ENCODE measurements around the gene PLCB1. TPM values are rescaled to one million over a fixed set of nuclear protein-coding genes. Genes with fewer than 3 reads are reported as not detected.

The PLCB1 gene
- total and polyA plus RNA-seq, 4 donors: 1.6 to 43.8 (median 6.1) TPM

DNA sequence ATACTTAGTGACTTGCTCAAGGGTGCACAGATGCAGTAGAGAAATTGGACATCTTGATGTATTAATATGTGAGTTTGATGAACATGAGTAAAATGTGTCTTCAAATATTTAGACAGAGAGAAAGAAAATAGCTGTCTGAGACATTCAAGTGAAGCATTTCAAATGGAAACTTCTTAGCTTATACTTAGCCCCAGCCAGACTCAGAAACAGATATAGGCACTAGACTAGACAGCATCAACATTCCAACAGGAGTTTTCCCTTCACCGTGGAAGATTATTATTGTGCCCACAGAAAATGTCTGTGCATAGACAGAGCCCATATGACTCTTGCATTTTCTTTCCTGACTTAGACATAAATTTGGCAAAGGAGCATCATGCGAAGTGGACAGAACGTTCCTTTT lies 443.0 kb downstream of the PLCB1 start:
- Histone ChIP-seq H3K9me3 (ENCODE audit: control insufficient read depth in 4 of 4, insufficient read depth in 3 of 4, low read length in 3 of 4) (no peaks in the 10 kb centered on the region), H3K27me3 (ENCODE audit: control insufficient read depth in 3 of 3, insufficient read depth in 3 of 3, low read length in 2 of 3) (no peaks in the 10 kb centered on the region), H3K27ac (ENCODE audit: low read depth in 1 of 2, low read length in 1 of 2) (no peak overlapping the region), H3K9ac (ENCODE audit: insufficient read depth in 1 of 2, low read length in 2 of 2) (no peak overlapping the region), H3K36me3 (ENCODE audit: control insufficient read depth in 4 of 4, insufficient read depth in 4 of 4, low read length in 4 of 4) (no peaks in the 10 kb centered on the region), H3K4me1 (ENCODE audit: control insufficient read depth in 5 of 5, insufficient read depth in 5 of 5, low read length in 5 of 5) (peaks cover 0 to 2% (median 0%) of the 10 kb centered on the region in 5 donors), H3K4me3 (no peak overlapping the region)
- TF ChIP-seq, protein P1, sequence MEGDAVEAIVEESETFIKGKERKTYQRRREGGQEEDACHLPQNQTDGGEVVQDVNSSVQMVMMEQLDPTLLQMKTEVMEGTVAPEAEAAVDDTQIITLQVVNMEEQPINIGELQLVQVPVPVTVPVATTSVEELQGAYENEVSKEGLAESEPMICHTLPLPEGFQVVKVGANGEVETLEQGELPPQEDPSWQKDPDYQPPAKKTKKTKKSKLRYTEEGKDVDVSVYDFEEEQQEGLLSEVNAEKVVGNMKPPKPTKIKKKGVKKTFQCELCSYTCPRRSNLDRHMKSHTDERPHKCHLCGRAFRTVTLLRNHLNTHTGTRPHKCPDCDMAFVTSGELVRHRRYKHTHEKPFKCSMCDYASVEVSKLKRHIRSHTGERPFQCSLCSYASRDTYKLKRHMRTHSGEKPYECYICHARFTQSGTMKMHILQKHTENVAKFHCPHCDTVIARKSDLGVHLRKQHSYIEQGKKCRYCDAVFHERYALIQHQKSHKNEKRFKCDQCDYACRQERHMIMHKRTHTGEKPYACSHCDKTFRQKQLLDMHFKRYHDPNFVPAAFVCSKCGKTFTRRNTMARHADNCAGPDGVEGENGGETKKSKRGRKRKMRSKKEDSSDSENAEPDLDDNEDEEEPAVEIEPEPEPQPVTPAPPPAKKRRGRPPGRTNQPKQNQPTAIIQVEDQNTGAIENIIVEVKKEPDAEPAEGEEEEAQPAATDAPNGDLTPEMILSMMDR (IDR thresholded peaks at IDR 0.05; ENCODE audit: control extremely low read depth, extremely low read depth): no peak
- no peak for ATAC-seq (ENCODE audit: insufficient read depth, low FRiP score)
- WGBS, 2 donors: 88 to 93% methylated on average over 3 of the region's 3 CpGs
- no peak for DNase-seq

DNA sequence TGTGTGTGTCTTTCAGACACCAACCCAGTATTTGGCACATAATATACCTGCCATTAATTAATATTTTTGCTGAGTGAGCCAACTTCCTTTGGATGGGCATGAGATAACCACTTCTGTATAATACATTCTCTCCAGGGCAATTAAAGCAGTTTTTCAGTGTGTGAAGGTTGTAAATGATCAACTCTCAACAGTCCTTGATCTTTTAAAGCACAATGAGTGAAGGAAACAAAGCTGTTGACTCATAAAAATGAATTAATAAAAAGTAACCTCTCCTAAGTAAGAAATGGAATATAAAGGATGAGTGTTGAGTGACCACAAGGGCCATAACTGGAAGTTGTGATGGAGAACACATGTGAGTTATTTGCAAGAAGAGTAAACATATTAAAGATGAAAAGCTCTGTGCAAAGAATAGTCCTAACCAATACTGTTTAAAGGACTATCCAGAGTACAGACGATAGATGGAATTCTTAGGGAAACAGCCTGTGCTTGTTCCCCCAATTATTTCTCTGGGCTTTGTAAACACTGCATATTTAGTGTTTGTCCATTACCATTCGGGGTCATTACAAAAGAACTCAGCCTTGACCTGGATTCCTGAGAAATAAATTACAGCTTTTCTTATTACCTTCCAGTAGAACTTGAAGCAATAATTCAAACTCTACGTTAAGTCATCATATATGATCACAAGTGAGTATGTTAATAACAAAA lies 446.2 kb downstream of the PLCB1 start:
- ATAC-seq (ENCODE audit: insufficient read depth, low FRiP score) (no peak), DNase-seq (no peak)
- H3K9me3 ChIP-seq (ENCODE audit: control insufficient read depth in 4 of 4, insufficient read depth in 3 of 4, low read length in 3 of 4): no peaks in the 10 kb centered on the region
- H3K27me3 ChIP-seq (ENCODE audit: control insufficient read depth in 3 of 3, insufficient read depth in 3 of 3, low read length in 2 of 3): no peaks in the 10 kb centered on the region
- TF ChIP-seq, protein P1 (IDR thresholded peaks at IDR 0.05; ENCODE audit: control extremely low read depth, extremely low read depth): no peak
- no peaks in the 10 kb centered on the region for H3K4me1 ChIP-seq (ENCODE audit: control insufficient read depth in 5 of 5, insufficient read depth in 5 of 5, low read length in 5 of 5)
- H3K27ac ChIP-seq (ENCODE audit: low read depth in 1 of 2, low read length in 1 of 2): no peak overlapping the region
- H3K4me3 ChIP-seq: no peak overlapping the region
- H3K9ac ChIP-seq (ENCODE audit: insufficient read depth in 1 of 2, low read length in 2 of 2): no peak overlapping the region
- no peaks in the 10 kb centered on the region for H3K36me3 ChIP-seq (ENCODE audit: control insufficient read depth in 4 of 4, insufficient read depth in 4 of 4, low read length in 4 of 4)
- WGBS, 2 donors: 72 to 84% methylated on average over 3 of the region's 3 CpGs

DNA sequence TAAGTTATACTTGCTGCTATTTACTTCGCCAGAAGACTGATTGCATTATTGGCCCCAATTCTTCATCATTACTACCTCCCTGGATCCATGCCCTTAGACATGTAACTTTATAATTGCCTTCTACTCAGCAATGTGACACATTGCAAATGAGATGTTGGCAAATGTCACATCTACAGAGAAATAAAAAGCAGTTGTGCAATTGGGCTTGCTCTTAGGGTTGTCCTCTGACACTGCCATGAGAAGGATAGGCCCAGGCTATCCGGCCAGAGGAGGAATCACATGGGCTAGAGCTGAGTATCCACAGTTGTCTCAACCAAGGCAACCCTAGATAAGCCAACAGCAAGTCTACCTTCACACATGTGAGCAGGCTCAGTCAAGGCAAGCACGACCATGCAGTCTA lies 447.0 kb downstream of the PLCB1 start:
- Histone ChIP-seq H3K36me3 (ENCODE audit: control insufficient read depth in 4 of 4, insufficient read depth in 4 of 4, low read length in 4 of 4) (no peaks in the 10 kb centered on the region), H3K9ac (ENCODE audit: insufficient read depth in 1 of 2, low read length in 2 of 2) (no peak overlapping the region), H3K27me3 (ENCODE audit: control insufficient read depth in 3 of 3, insufficient read depth in 3 of 3, low read length in 2 of 3) (no peaks in the 10 kb centered on the region), H3K9me3 (ENCODE audit: control insufficient read depth in 4 of 4, insufficient read depth in 3 of 4, low read length in 3 of 4) (no peaks in the 10 kb centered on the region), H3K4me1 (ENCODE audit: control insufficient read depth in 5 of 5, insufficient read depth in 5 of 5, low read length in 5 of 5) (no peaks in the 10 kb centered on the region), H3K27ac (ENCODE audit: low read depth in 1 of 2, low read length in 1 of 2) (no peak overlapping the region), H3K4me3 (no peak overlapping the region)
- DNase-seq (no peak), ATAC-seq (ENCODE audit: insufficient read depth, low FRiP score) (no peak)
- WGBS, 2 donors: 91 to 95% methylated on average over 3 of the region's 3 CpGs
- TF ChIP-seq, protein P1 (IDR thresholded peaks at IDR 0.05; ENCODE audit: control extremely low read depth, extremely low read depth): no peak
